Rectal smooth muscle tissue (tissue), 1 donor: Measurements from ENCODE around the gene RUBCN.
"Not testable (repeated sequence)": the region's sequence is repeated elsewhere in the genome, so short reads cannot be mapped to it uniquely, and the experiment has no call there.

Source experiments
- H3K27ac ChIP-seq: one replicate; pipeline ENCODE4 v1.7.0; 2013; ENCODE audit warnings: low read depth, low read length, inconsistent platforms
- H3K27me3 ChIP-seq: one replicate; pipeline ENCODE4 v1.7.0; 2013; ENCODE audit warnings: low read length; ENCODE audit not compliant: control insufficient read depth, insufficient read depth
- H3K36me3 ChIP-seq: one replicate; pipeline ENCODE4 v1.7.0; 2013; ENCODE audit warnings: low read length; ENCODE audit not compliant: control insufficient read depth, insufficient read depth
- H3K4me1 ChIP-seq: one replicate; pipeline ENCODE4 v1.7.0; 2013; ENCODE audit warnings: low read length; ENCODE audit not compliant: control insufficient read depth, insufficient read depth
- H3K4me3 ChIP-seq: one replicate; pipeline ENCODE4 v1.7.0; 2013; ENCODE audit warnings: low read length
- H3K9ac ChIP-seq: one replicate; pipeline ENCODE4 v1.7.0; 2013; ENCODE audit warnings: low read length

Gene RUBCN

GRCh38 chr3:197647191-197647590 is 89.5 kb downstream of the RUBCN start:
- H3K27ac ChIP-seq, H3K36me3 ChIP-seq, H3K27me3 ChIP-seq, H3K4me1 ChIP-seq, H3K9ac ChIP-seq, H3K4me3 ChIP-seq: not testable (repeated sequence)

GRCh38 chr3:197646294-197646693 is 90.4 kb downstream of the RUBCN start:
- H3K9ac ChIP-seq, H3K27ac ChIP-seq, H3K4me3 ChIP-seq, H3K36me3 ChIP-seq, H3K27me3 ChIP-seq, H3K4me1 ChIP-seq: not testable (repeated sequence)

- H3K4me3 ChIP-seq, H3K27me3 ChIP-seq, H3K9ac ChIP-seq, H3K36me3 ChIP-seq, H3K27ac ChIP-seq, H3K4me1 ChIP-seq: not testable (repeated sequence)
Observed at GRCh38 chr3:197637556-197637955, 99.1 kb downstream of the RUBCN start.

- H3K36me3 ChIP-seq, H3K4me1 ChIP-seq, H3K27me3 ChIP-seq, H3K27ac ChIP-seq, H3K9ac ChIP-seq, H3K4me3 ChIP-seq: not testable (repeated sequence)
Observed at GRCh38 chr3:197631989-197632388, 104.7 kb downstream of the RUBCN start.

GRCh38 chr3:197630766-197631165 is 105.9 kb downstream of the RUBCN start:
- not testable (repeated sequence) for H3K4me1 ChIP-seq, H3K4me3 ChIP-seq

GRCh38 chr3:197629286-197629685 is 107.4 kb downstream of the RUBCN start:
- not testable (repeated sequence) for H3K36me3 ChIP-seq, H3K9ac ChIP-seq

More at GRCh38 chr3:197630766-197631165, 105.9 kb downstream of the RUBCN start:
- not testable (repeated sequence) for H3K27me3 ChIP-seq, H3K36me3 ChIP-seq, H3K9ac ChIP-seq, H3K27ac ChIP-seq

GRCh38 chr3:197627772-197628523 is 108.8 kb downstream of the RUBCN start:
- not testable (repeated sequence) for H3K27me3 ChIP-seq, H3K4me1 ChIP-seq, H3K9ac ChIP-seq, H3K36me3 ChIP-seq
- Histone ChIP-seq H3K27ac (peak overlapping the region; percentile 79), H3K4me3 (peak overlapping the region; percentile 62)

More at GRCh38 chr3:197629286-197629685, 107.4 kb downstream of the RUBCN start:
- not testable (repeated sequence) for H3K4me1 ChIP-seq, H3K4me3 ChIP-seq, H3K27me3 ChIP-seq, H3K27ac ChIP-seq

- H3K4me1 ChIP-seq, H3K36me3 ChIP-seq, H3K27me3 ChIP-seq, H3K9ac ChIP-seq: not testable (repeated sequence)
- H3K27ac ChIP-seq, result peak overlapping the region; percentile 79
- peak overlapping the region; percentile 62 for H3K4me3 ChIP-seq
Observed at GRCh38 chr3:197627158-197627771, 109.4 kb downstream of the RUBCN start.

GRCh38 chr3:197626404-197627157 is 110.1 kb downstream of the RUBCN start:
- H3K4me1 ChIP-seq, H3K27ac ChIP-seq, H3K9ac ChIP-seq, H3K27me3 ChIP-seq, H3K4me3 ChIP-seq, H3K36me3 ChIP-seq: not testable (repeated sequence)

- H3K4me3 ChIP-seq, H3K27ac ChIP-seq, H3K27me3 ChIP-seq, H3K4me1 ChIP-seq, H3K9ac ChIP-seq, H3K36me3 ChIP-seq: not testable (repeated sequence)
Observed at GRCh38 chr3:197621478-197621877, 115.2 kb downstream of the RUBCN start.
